HG03095 (cell line): ENCODE measurements around the gene ADGRL3.
"Not testable (repeated sequence)": the region's sequence is repeated elsewhere in the genome, so short reads cannot be mapped to it uniquely, and the experiment has no call there.

Experiments
- ATAC-seq: cut with Tn5 transposase; IDR thresholded peaks from one replicate; pipeline ENCODE4 v1.9.1; 2021; ENCODE audit warnings: moderate library complexity; ENCODE audit not compliant: unreplicated experiment

The ADGRL3 gene

DNA sequence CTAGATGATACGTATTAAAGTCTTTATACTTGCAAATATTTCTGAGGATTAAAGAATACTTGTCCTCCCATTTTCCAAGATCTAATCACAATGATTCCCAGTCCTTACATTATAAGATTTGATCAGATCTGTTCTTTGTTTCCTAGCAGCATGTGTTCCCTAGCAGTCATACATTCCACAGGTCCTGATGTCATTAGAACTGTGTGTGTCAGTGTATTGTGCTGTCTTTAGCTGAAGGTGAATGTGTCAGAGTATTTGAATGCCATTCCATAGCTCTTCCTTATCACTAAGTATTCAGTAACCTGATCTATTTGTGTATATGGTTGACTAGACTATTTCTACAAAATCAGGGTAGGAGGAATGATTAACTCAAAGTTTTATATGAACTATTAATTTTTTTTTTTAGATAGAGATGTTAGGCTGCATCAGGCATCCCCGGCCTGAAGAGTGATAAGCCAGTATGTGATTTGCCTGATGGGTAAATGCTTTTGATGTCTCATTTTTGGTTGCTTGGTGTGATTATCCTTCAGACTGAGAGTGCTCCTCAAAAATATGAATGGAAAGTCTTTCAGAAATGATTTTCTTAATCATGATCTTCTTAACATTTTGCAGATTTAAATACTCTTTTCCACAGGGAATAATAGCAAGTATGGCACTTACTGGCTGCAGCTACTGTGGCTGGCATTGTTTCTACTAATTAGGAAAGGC, 4.4 kb downstream of the ADGRL3 start:
- no peak for ATAC-seq

DNA sequence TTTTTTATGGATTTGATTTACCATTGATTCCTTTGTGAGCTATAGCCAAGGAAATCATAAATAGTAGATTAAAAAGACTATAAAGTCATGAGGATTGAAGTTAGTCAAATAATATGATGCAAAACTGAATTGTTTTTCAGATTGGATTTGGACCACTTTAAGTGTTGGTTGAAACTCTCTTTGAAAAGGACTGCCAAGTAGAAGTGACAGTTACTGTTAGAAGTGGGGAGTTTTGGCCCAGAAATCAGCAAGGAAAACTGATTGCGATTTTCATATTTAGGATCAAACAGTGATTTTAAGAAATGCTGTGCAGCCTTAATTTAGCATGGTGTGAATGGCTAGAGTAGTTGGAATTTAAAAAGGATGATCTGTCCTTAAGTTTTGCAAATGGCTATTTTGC, 4.9 kb downstream of the ADGRL3 start:
- ATAC-seq, result no peak

DNA sequence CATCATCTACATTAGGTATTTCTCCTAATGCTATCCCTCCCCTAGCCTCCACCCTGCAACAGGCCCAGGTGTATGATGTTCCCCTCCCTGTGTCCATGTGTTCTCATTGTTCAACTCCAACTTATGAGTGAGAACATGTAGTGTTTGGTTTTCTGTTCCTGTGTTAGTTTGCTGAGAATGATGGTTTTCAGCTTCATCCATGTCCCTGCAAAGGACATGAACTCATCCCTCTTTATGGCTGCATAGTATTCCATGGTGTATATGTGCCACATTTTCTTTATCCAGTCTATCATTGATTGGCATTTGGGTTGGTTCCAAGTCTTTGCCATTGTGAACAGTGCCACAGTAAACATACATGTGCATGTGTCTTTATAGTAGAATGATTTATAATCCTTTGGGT, 7.0 kb downstream of the ADGRL3 start:
- ATAC-seq, result not testable (repeated sequence)

DNA sequence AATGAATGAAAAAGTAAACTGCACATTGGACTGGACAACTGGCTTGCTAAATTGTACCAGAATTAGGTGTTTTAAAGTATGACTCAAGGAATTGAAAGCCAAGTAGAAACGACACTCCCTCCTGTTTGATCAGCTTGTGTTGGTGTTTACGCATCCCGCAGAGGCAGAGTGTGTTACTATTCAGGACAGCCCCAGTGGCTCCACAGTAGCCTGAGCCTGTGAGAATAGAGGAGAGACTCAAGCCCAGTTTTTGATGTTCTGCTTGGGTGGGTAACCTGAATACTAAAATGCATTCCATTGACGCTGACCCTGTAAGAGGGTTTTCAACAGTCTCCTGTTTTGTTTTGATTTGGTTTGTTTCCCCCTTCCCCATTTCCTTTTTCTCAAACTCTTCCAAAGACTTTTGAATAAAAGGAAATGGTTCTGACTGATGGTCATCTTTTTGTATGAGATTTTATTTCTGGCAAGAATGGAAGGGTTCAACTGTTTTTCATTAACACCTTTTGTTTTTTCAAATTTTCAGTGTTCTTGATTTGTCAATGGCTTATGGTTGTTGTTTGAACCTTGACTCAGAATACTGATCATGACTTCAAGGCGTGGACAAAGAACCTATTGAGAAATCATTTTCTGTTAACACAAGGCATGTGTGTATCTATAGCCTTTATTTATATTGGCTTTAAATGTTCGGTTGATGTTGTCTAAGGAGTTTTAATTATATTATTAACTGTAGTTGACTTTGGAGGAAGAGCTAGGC, 10.2 kb downstream of the ADGRL3 start:
- no peak for ATAC-seq

DNA sequence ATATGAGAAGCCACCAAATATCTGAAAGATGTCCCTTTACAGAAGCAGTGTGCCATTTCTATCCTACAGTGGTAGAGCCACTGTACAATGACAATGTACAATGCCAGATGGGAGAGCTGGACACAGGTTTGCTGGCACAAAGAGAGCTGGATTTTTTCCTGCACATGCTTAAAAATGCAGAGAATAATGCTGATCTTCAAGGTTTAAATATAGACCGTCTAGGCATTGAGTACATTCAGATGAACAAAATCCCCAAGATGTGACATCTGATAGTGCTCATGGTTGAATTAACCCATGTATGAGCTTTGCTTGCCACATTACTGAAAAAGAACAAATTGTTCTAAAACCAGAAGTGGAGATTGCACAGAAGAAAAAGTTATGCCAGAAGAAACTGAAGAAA, 11.7 kb downstream of the ADGRL3 start:
- ATAC-seq, result no peak

DNA sequence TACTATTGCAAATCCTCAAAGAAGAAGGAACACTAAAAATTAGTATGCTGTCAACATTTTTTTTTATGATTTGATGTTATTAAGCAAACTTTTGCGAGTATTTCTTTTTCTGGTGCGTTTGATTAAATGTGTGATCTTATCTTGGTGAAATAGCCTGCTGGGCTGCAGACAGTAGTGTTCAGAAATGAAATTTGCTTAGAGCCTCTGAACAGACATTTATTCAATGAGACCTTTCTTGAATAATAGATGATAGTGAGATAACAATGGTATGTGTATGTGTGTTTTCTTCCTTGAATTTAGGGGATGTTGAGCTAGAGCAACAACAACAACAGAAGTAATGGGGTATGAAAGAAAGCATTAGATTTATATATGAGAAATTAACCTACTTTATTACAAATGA, 12.7 kb downstream of the ADGRL3 start:
- no peak for ATAC-seq

DNA sequence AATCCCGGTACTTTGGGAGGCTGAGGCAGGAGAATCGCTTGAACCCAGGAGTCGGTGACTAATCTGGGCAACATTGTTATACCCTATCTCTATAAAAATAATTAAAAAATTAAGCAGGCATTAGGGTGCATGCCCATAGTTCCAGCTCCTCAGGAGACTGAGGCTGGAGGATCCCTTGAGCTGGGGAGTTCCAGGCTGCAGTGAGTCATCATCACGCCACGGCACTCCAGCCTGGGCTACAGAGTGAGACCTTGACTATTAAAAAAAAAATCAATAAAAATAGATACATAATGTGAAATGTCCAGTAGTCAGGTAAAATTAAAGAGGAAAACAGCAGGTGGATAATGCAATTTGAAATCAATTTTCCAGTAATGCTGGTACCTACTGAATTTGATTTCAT, 14.6 kb downstream of the ADGRL3 start:
- ATAC-seq, result no peak

DNA sequence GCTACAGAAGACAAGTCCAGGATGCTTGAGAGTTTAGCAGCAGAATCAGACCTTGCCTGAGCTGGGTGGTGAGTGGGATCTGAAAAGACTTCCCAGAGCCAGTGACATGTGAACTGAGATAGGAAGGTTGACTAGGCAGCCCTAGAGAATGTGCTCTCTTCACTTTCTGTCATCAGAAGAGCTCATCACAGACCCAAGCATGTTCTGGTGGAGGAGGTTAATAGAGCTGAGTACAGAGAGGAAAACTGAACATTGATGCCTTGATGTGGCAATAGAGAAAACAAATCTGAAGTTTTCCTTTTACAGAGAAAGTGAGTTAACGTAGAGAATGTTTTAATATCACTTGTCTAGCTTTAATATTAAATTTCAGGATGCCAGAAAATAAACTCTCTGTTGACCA, 17.1 kb downstream of the ADGRL3 start:
- no peak for ATAC-seq

DNA sequence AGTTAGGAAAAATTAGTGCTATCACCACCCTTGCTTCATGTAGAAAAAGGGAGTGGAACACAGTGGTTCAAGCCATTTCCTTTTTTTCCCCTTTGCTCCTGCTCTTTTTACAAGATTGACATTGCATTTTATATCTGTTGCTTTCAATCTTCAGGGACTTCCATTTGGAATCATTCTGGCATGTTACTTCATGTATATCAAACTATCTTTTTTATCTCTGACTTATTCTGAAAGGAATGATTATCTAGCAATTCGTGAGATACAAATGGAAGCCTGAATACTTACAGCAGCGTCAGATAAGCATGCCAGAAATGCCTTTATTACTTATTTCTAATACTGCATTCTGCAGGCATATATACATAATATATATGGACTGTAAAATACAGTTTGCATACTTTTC, 20.4 kb downstream of the ADGRL3 start:
- no peak for ATAC-seq

DNA sequence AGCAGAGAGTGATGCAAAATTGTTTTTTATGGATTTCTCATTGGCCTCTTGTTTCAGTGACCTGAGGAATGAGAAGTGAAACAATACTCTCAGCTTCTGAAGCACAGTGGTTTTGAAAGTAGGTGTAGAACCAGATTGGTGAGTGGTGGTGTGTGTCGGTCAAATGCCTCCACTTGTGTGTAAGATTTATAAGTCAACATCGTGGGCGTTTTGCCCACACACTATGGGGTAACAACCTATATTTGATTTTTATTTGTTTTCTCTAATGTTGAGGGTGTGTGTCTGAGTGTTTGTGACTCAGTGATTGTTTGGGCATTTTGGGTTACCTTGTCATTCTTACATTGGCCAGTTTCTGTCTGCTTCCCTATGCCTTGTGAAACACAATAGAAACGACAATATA, 23.3 kb downstream of the ADGRL3 start:
- no peak for ATAC-seq

DNA sequence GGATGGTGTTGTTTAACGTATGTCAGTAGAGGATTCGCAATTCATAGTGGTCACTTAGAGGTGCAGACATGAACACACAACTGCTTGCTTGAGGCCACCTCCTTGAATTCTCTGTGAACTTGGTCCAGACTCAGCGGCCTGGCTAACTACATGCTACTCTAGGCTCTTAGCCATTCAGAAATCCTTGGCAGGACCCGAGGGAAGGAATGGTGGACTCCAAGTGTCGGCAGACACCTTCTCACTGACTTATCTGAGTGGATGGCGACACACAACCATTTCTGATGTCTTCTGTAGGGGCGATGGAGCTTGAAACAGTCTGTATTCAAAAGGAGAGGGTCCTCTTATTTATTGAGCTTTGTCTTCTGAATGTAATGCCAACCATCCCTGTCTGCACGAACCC, 24.4 kb downstream of the ADGRL3 start:
- ATAC-seq, result no peak

DNA sequence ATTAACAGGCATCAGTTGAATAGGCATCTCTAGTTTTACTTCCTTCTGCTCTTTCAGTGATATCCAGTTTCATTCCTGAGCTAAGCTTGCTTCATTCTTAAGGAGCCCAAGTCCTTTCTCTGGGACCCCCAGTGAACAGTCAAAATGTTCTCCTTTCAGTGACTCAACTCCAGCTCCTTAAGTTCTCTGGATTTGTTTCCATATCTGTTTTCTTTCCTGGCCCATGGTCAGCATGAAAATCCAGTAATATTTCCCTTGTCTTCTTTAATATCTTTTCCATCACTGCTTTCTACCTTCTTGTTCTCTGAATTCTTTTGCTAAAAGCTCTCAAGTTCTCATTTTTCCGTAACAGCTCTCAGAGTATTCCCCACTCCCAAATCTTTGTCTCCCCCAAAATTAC, 25.5 kb downstream of the ADGRL3 start:
- ATAC-seq, result no peak

DNA sequence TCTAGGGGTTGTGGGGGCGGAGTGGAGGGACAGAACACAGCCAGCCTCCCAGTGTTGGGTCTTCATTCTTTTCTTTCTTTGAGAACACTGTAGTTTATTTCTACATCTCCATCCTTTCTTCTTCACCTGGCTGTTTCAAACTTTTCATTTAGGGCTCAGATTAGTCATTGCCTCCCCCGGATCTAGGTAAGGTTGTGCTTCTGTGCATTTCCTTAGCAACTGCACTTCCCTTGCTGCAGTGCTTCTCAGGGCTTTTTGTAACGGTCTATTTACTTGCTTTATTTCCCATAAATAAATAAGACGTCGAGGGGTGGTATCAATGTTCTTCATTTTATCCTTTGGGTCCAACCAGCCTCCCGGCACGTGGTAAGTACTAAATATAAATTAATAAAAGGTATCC, 31.3 kb downstream of the ADGRL3 start:
- ATAC-seq, result no peak

DNA sequence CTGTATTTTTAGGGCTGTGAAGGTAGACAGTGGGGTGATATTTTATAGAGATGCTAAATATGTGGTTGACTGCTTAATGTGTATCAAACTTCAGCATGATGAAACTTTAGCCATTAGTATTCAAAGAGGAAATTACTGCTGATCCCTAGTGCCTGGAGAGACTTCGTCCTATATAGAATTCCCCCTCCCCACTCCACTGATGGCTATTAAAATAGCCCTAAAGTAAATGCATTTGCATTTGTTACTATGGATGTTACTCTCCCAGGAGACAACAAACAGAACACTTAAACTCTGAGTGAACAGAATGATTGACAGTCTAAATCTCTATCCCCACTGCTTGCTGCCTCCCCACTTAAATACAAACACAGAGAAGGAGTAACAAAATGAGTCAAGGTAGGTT, 39.1 kb downstream of the ADGRL3 start:
- no peak for ATAC-seq

DNA sequence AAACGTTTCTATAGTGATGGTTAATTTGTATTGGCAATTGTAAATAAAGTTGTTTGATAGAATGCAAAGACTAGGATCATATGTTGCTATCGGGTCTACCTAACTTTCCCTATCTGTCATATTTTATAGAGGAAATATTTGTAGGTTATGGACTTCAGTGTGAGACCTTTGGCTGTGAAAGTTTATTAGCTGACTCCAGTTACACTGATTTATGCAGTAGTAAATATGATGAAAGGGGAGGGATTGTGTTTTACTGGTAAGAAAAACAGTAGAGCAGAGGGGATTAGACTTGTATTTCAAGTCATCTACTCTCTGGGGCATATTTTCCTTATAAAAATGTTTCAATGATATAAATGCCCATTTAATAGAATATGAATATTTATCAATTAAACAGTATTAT, 43.8 kb downstream of the ADGRL3 start:
- ATAC-seq, result no peak

DNA sequence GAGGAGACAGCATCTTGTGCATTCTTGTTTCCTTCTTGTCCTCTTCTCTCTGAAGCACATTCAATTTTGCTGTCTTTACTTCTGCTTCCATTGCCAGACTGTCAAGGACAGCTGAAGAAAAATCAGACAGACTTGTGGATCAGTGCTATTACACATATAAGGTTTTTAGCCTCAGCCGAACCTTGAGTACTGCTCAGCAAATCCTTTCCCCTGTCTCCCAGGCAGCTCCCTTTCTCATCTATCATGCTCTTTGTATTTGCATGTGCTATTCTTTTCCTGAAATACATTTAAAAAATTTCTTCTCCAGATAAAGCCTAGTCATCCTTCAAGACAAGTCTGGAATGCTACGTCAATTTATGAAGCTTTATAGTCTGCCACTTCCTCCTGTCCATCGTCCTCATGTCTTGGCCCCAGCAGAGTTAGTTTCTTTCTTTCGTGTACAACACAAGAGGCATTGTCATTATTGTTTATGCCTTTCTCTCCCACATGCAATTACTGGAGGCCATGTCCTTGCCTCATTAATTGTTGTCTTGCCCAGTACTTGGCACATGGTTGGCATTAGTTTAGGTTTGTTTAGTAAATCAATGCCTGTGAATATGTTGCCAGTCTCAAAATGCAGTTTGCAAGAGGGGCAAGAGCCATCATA, 45.1 kb downstream of the ADGRL3 start:
- no peak for ATAC-seq

DNA sequence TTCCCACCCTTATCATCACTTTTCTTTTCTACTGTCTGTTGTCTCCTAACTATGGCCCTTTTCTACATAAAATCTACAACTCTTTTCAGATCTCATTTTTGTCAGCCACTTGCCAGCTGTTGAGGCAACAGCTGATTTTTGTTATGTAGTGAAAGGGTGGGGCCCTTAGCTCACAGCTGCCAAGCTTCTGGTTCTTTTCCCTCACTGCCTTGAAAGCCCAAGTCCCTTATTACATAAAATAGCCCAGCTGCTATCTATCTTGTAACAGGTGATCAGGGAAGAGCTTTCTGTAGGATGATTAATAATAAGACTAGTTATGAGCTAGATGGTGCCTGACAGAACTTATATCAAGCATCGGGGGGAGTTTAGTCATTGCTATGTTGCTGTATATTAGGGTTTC, 45.9 kb downstream of the ADGRL3 start:
- no peak for ATAC-seq

DNA sequence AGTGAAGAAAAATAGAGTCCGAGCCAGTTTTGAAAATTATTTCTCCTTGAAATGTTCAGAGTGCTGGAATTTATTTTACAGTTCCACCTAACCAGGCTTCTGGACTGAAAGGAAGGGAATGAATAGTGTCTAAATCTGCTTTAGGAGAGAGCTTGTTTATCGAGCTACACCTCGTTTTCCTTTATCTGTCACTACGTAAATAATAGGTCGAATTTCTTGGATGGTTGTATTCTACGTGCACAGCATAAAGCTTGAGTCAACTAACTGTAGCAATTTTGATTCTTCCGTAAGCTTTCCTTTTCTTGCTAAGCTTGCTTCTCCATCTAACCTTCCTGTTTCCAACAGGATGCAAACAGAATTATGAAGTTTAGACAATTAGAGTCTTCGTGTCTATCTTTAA, 48.6 kb downstream of the ADGRL3 start:
- ATAC-seq, result no peak

DNA sequence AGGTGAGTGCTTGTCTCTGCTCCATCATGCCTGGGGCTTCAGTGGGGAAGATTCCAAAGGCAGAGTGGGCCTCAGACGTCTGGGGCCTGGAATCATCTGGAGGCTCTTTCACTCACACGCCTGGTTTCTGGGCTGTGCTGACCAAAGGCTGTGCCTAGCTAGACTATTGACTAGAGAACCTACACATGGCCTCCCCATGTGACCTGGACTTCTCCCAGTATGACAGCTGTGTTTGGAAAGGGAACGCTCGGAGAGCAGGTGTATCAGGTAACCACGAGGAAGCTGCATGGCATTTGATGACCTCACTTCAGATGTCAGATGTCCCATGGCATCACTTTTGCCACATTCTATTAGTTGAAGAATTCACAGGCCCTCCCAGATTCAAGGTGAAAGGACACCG, 51.0 kb downstream of the ADGRL3 start:
- ATAC-seq, result no peak

DNA sequence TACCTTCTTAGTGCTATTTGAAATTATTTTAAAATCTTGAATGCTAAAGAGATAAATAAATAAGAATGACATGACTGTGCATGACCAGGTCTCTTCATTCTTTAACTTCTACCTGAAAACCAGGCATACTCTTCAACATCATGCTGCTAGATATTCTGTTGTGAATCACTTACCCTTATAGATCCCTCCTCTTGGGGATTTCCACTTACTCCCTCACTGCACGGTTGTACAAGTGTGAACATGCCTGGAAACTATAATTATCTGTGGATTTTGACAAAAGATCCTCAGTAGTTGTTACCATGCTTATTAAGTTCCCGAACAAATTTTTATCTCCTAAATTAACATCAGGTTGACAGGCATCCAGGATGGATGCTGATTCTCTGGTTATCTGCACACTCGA, 54.3 kb downstream of the ADGRL3 start:
- ATAC-seq, result no peak

DNA sequence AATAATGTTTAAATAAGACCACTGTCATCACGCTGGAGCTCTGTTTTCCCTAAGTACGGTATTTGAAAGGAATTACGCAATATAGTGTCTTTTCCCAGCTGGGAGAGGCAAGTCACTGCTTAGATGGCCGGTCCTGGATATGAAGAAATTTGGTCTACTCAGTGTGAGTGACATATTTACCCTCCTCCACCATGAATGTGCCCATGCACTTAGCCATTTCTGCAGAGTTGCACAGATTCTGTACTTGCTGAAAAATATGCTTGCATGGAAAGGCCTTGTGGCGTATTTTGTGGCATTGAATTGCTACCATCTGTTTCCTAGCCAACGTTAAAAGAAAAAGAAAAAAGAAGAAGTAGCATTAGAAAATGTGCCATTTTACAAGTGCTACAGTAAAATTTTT, 73.1 kb downstream of the ADGRL3 start:
- ATAC-seq, result no peak

DNA sequence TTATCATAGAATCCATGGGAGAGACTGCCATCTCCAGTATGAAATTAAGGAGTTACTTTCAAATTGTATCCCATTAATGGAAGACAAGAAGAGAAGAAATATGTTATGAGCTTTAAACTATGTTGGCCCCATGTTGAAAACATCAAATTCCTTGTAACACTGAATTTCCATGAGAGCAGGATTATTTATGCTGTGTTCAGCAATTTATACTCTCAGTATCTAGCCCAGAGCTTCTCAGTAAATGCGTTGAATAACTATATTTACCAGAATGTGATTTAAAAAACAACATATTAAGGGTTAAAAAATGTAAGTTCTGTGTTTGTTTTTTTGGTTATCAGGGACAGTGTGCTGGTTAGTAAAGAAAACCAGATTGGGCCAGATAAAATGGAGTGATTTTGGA, 74.2 kb downstream of the ADGRL3 start:
- ATAC-seq, result no peak
